GM21526 (cell line): ENCODE measurements around the gene PATL1.

Experiments
- ATAC-seq: cut with Tn5 transposase; IDR thresholded peaks from one replicate; pipeline ENCODE4 v1.9.1; 2021; ENCODE audit warnings: moderate library complexity; ENCODE audit not compliant: unreplicated experiment, low FRiP score

The PATL1 gene

GRCh38 chr11:59615637-59616395, 53.0 kb downstream of the PATL1 start, which contains the start of gene OSBP:
Gene OSBP, minus strand, starts transcription at chr11:59615774. Its CDS starts 110 bp downstream, at chr11:59615664.
- ATAC-seq, result peak; percentile 86

GRCh38 chr11:59615120-59615636, 53.7 kb downstream of the PATL1 start:
- ATAC-seq, result peak; percentile 16

GRCh38 chr11:59614277-59615119, 54.3 kb downstream of the PATL1 start:
- ATAC-seq, result no peak

GRCh38 chr11:59611570-59612565, 57.0 kb downstream of the PATL1 start:
- ATAC-seq, result no peak

- ATAC-seq, result no peak
Measured at GRCh38 chr11:59610289-59610688, 58.5 kb downstream of the PATL1 start.

- ATAC-seq, result no peak
Measured at GRCh38 chr11:59607703-59608454, 61.0 kb downstream of the PATL1 start.

GRCh38 chr11:59602432-59602831, 66.4 kb downstream of the PATL1 start:
- no peak for ATAC-seq

GRCh38 chr11:59601788-59602187, 67.0 kb downstream of the PATL1 start:
- no peak for ATAC-seq

GRCh38 chr11:59600636-59601035, 68.2 kb downstream of the PATL1 start:
- ATAC-seq, result no peak

GRCh38 chr11:59600234-59600633, 68.6 kb downstream of the PATL1 start:
- ATAC-seq, result no peak

GRCh38 chr11:59598961-59599360, 69.9 kb downstream of the PATL1 start:
- no peak for ATAC-seq
